ENCODE results near the gene CENPX. TPM values are rescaled to one million over a fixed set of nuclear protein-coding genes. Genes with fewer than 3 reads are reported as not detected.

CENPX gene
- total and polyA plus RNA-seq, 2 donors (not counting 3 experiments of a cell fraction or from before 2014, with no cell fraction given): 56.2 to 67.2 TPM

DNA sequence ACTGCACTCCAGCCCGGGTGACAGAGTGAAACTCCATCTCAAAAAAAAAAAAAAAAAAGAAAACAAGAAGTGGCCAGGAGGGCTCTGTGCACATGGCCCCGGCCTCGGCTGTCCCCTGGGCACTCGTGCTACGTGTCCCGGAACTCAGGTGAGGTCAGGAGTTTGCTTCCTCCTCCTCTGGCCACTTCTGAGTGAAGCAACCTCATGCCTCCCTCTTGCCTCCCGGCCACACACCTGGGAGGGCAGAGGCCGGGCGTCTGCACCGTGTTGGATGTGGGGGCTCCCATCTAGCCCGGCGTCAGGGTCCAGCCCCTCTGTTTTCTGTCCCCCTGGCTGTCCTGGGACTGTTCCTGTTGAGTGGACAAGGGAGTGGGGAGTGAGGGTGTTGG is 23.1 kb downstream of the CENPX start:
- no peak for DNase-seq (ENCODE audit: low read depth, low spot score)
- Histone ChIP-seq H3K4me3 (replicated peaks in 1 of 3; ENCODE audit: insufficient read depth in 1 of 3, low read depth in 1 of 3, low read length in 3 of 3) (no peak overlapping the region), H4K20me1 (replicated peaks; ENCODE audit: control insufficient read depth, extremely low read depth, insufficient read depth, low read length) (no peaks in the 10 kb centered on the region), H3K9me3 (replicated peaks; ENCODE audit: control insufficient read depth, insufficient read depth, low read length) (no peaks in the 10 kb centered on the region), H3K4me1 (ENCODE audit: control insufficient read depth, extremely low read depth, insufficient read depth, low read length) (peaks cover 13% of the 10 kb centered on the region), H3K9ac (replicated peaks; ENCODE audit: extremely low read depth, insufficient read depth, low read length) (no peak overlapping the region), H3K27ac (ENCODE audit: insufficient read depth, low read depth, low read length) (no peak overlapping the region), H3K4me2 (ENCODE audit: insufficient read depth, low read length) (no peak overlapping the region), H3K9me1 (replicated peaks; ENCODE audit: control insufficient read depth, extremely low read depth, insufficient read depth, low read length) (no peaks in the 10 kb centered on the region), H3K27me3 (ENCODE audit: control insufficient read depth in 2 of 2, insufficient read depth in 2 of 2, low read length in 2 of 2) (no peaks in the 10 kb centered on the region), H2AFZ (ENCODE audit: low read depth, low read length) (no peak overlapping the region), H3K36me3 (ENCODE audit: control insufficient read depth in 2 of 2, extremely low read depth in 1 of 2, insufficient read depth in 2 of 2, low read length in 2 of 2) (no peaks in the 10 kb centered on the region), H3K79me2 (ENCODE audit: control insufficient read depth, insufficient read depth, low read length) (no peaks in the 10 kb centered on the region)
- BruUV-seq (replicated peaks): no TSS peak
- ChIA-PET CTCF (no interaction called here), POLR2A (no interaction called here)
- no peak for FAIRE-seq
- dilution Hi-C loops (cut with MboI; ENCODE audit: extremely low pct_ligation_motif_present, low sequenced_read_pairs): no loop called here
- TF ChIP-seq FOS (IDR thresholded peaks at IDR 0.05; ENCODE audit: borderline replicate concordance, insufficient read depth, low read length) (no peak), POLR2A (IDR thresholded peaks at IDR 0.05; ENCODE audit: low read depth, low read length) (no peak), MYC (IDR thresholded peaks at IDR 0.05; ENCODE audit: low read depth, low read length) (no peak), EZH2 (IDR thresholded peaks at IDR 0.05; ENCODE audit: borderline replicate concordance, low read depth, low read length, severe bottlenecking) (no peak), JUN (IDR thresholded peaks at IDR 0.05; ENCODE audit: borderline replicate concordance, insufficient read depth, insufficient read length, low read depth) (no peak), GATA2 (IDR thresholded peaks at IDR 0.05; ENCODE audit: insufficient read depth, insufficient read length, low read depth, low read length) (no peak), POLR2AphosphoS5 (IDR thresholded peaks at IDR 0.05; ENCODE audit: insufficient read depth, low read depth, low read length) (no peak)
- TF ChIP-seq, protein P1, sequence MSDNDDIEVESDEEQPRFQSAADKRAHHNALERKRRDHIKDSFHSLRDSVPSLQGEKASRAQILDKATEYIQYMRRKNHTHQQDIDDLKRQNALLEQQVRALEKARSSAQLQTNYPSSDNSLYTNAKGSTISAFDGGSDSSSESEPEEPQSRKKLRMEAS (IDR thresholded peaks at IDR 0.05; ENCODE audit: insufficient read depth, insufficient read length): no peak
- TF ChIP-seq, protein P2, sequence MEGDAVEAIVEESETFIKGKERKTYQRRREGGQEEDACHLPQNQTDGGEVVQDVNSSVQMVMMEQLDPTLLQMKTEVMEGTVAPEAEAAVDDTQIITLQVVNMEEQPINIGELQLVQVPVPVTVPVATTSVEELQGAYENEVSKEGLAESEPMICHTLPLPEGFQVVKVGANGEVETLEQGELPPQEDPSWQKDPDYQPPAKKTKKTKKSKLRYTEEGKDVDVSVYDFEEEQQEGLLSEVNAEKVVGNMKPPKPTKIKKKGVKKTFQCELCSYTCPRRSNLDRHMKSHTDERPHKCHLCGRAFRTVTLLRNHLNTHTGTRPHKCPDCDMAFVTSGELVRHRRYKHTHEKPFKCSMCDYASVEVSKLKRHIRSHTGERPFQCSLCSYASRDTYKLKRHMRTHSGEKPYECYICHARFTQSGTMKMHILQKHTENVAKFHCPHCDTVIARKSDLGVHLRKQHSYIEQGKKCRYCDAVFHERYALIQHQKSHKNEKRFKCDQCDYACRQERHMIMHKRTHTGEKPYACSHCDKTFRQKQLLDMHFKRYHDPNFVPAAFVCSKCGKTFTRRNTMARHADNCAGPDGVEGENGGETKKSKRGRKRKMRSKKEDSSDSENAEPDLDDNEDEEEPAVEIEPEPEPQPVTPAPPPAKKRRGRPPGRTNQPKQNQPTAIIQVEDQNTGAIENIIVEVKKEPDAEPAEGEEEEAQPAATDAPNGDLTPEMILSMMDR (IDR thresholded peaks at IDR 0.05; ENCODE audit: extremely low read depth in 1 of 2, insufficient read depth in 1 of 2, low read depth in 1 of 2, low read length in 2 of 2): no peak
- intact Hi-C loops (cut with micrococcal nuclease): no loop called here
